KOPT-K1 (cell line): ENCODE measurements around the gene MEIOB.
"Not testable (repeated sequence)": the region's sequence is repeated elsewhere in the genome, so short reads cannot be mapped to it uniquely, and the experiment has no call there.

Experiments
- H3K27ac ChIP-seq: fragments of 200-600 bp; sonication (generic); 2 replicates; pipeline ENCODE4 v1.5.1; 2016; ENCODE audit warnings: antibody characterized with exemption, mild to moderate bottlenecking, low read depth, low read length; ENCODE audit not compliant: poor library complexity, severe bottlenecking
- H3K36me3 ChIP-seq: fragments of 200-600 bp; sonication (generic); 2 replicates; pipeline ENCODE4 v1.5.1; 2017; ENCODE audit warnings: antibody characterized with exemption, mild to moderate bottlenecking, low read length, moderate library complexity; ENCODE audit not compliant: insufficient read depth
- H3K9me3 ChIP-seq: fragments of 200-600 bp; sonication (generic); 2 replicates; pipeline ENCODE4 v1.5.1; 2017; ENCODE audit warnings: antibody characterized with exemption, low read length, mild to moderate bottlenecking; ENCODE audit not compliant: insufficient read depth, poor library complexity, severe bottlenecking

The MEIOB gene, protein sequence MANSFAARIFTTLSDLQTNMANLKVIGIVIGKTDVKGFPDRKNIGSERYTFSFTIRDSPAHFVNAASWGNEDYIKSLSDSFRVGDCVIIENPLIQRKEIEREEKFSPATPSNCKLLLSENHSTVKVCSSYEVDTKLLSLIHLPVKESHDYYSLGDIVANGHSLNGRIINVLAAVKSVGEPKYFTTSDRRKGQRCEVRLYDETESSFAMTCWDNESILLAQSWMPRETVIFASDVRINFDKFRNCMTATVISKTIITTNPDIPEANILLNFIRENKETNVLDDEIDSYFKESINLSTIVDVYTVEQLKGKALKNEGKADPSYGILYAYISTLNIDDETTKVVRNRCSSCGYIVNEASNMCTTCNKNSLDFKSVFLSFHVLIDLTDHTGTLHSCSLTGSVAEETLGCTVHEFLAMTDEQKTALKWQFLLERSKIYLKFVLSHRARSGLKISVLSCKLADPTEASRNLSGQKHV

DNA sequence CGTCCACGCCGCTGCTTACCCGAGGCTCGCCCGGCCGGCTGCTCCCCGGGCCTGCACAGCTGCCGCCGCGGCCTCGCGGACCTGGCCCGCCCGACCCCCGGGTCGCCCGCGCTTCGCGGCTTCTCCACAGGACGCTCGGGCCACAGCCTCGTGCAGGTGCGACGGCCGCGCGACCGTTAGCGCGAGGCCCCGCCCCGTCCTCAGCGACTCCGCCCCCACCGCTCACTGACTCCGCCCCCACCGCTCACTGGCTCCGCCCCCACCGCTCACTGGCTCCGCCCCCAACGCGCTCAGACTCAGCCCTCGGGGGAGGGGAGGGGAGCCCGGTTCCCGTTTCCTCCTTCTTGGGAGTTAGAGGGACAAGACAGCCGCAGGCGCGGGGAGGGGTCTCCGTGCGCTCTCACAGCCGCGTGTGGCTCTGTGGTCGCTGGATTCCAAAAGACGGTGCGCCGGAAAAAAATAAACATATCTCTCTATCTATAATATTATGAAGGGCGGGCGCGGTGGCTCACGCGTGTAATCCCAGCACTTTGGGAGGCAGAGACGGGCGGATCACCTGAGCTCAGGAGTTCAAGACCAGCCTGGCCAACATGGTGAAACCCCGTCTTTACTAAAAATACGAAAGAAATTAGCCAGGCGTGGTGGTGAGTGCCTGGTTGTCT lies at the start of gene MEIOB:
Gene MEIOB, minus strand, starts transcription at position 191 of the 662 bp plus-strand sequence. CDS start 3,989 bp downstream, outside the sequence.
- H3K9me3 ChIP-seq = no peaks in the 10 kb centered on the region
- H3K36me3 ChIP-seq = no peaks in the 10 kb centered on the region
- H3K27ac ChIP-seq = no peak within 1 kb of the TSS

DNA sequence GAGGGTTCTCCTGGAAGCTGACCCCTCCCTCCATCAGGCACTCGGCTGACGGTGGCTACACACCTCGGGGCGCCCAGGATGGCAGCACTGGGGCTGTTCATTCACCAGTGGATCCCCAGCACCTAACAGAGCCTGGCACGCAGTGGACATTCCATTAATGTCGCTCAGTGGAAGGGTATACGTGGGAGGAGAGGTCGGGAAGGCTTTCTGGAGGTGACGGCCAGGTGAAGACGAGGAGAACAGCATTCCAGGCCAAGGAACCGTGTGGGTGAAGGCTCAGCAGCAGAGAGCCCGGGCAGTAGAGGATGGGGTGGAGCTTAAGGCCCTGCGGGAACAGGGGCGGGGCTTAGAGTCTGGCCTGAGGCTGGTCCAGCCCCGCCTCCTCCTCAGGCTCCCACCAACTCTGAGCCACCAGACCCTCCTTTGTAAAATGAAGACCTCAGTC lies 48.8 kb upstream of the MEIOB start:
- H3K27ac ChIP-seq = no peak overlapping the region
- no peaks in the 10 kb centered on the region for H3K36me3 ChIP-seq
- no peaks in the 10 kb centered on the region for H3K9me3 ChIP-seq

DNA sequence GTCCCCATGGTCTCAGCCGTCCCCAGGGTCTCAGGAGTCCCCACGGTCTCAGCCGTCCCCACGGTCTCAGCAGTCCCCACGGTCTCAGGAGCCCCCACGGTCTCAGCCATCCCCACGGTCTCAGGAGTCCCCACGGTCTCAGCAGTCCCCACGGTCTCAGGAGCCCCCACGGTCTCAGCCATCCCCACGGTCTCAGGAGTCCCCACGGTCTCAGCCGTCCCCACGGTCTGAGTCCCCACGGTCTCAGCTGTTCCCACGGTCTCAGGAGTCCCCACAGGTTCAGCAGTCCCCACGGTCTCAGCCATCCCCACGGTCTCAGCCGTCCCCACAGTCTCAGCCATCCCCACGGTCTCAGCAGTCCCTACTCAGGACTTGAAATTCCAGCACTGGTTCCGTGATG lies 48.2 kb upstream of the MEIOB start:
- not testable (repeated sequence) for H3K27ac ChIP-seq, H3K36me3 ChIP-seq, H3K9me3 ChIP-seq

DNA sequence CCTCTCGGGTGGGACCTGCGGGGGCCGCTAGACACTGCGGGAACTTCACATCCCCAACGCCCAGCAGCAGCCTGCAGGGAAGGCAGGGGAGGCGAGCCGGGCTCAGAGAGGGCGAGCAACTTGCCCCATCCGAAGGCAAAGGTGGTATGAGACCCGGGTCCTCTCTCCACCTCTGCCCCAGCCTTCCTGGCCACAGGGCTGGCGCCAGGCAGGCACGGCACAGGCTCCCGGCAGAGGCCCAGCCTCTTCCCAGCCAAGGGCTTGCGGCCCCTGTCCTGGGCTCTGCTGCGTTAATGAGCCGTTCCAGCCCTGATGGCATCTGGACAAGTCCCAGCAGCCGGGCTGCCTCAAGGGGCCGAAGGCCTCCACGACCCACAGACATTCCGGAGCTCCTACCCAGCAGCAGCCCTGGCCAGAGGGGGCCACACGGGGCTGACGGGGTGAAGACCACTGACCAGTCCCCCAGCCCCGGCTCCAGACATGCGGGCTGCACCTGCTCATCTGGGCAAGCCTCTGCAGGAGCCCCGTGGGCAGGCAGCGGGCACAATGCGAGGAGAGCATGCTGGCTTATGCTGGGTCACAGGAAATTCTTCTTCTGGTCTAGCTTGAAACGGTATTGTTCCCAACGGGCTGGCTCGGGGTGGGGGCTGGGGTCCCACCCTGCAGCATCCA lies 47.5 kb upstream of the MEIOB start:
- Histone ChIP-seq H3K27ac (no peak overlapping the region), H3K36me3 (no peaks in the 10 kb centered on the region), H3K9me3 (no peaks in the 10 kb centered on the region)

DNA sequence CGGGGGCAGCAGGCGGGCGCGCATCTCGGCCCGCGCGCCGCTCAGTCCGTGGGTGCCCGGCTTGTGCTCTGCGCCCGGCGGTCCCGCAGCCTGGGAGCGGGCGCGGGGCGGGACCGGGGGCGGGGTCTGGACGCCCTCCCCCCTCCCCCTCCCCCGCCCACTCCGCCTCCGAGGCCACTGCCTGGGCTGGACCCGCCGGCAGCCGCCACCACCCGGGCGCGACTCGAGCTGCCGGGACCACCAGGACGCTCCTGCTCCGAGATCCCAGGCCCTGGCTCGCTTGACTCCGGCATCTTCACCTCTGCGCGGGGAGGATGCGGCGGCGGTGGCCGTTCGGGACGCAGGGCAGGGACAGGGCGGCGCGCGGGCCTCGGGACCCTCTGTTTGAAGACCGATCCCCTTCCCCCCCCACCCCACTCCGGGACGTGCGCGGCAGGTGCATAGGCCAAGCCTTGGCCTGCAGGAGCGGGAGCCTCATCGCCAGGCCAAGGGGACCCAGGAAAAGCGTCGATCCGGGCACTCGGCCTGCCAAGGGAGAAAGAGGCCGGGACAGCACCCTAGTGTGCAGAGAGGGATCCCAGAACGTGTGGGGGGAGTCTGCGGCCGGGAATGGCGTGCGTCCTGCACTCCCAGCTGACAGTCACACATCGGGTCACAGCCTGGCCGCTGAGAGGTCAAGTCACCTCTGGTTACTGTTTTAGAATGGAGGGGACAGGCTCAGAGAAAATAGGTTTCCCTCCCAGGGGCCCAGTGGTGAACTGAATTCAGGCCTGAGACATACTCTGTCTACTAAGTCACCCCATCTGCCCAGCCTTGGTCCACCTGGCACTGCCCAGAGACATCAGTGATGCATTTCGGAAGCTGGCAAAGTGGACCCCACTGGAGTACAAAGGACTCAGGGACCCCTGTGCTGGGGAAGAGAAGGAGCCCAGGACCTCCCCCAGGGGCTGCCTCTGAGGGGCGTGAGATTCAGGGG lies 46.7 kb upstream of the MEIOB start, which contains the start of gene HS3ST6:
Gene HS3ST6, minus strand, starts transcription at position 65 of the 976 bp plus-strand sequence. CDS start 92 bp downstream, outside the sequence.
- Histone ChIP-seq H3K9me3 (no peaks in the 10 kb centered on the region), H3K27ac (no peak within 1 kb of the TSS), H3K36me3 (no peaks in the 10 kb centered on the region)

DNA sequence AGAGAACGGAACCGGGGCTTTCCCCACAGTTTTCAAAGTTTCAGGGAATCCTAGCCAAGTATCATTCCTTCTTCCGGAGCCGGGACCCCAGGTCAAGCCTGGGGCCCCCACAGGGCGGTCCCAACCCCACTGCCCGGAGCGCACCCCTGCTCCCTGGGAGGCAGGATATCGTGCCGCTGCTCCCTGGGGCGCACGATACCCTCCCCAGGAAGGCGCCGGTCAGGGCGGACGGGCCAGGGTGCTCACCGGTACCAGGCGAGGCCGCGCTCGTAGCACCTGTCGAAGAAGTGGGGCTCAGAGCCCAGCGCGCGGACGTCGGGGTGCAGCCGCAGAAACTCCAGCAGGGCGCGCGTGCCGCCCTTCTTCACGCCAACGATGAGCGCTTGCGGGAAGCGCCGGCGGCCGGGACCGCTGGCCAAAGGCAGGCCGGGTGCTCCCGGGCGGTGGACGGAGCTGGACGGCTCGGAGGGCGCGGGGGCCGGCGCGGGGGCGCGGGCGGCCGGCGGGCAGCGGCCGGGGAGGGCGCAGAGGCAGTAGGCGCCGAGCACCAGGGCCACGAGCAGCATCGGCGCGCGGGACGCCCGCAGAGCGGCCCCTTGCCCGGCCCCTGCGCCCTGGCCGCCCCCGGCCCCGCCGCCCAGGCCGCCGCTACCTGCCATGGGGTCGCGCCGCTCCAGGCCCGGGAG lies 45.8 kb upstream of the MEIOB start:
- Histone ChIP-seq H3K36me3 (no peaks in the 10 kb centered on the region), H3K9me3 (no peaks in the 10 kb centered on the region), H3K27ac (no peak overlapping the region)

DNA sequence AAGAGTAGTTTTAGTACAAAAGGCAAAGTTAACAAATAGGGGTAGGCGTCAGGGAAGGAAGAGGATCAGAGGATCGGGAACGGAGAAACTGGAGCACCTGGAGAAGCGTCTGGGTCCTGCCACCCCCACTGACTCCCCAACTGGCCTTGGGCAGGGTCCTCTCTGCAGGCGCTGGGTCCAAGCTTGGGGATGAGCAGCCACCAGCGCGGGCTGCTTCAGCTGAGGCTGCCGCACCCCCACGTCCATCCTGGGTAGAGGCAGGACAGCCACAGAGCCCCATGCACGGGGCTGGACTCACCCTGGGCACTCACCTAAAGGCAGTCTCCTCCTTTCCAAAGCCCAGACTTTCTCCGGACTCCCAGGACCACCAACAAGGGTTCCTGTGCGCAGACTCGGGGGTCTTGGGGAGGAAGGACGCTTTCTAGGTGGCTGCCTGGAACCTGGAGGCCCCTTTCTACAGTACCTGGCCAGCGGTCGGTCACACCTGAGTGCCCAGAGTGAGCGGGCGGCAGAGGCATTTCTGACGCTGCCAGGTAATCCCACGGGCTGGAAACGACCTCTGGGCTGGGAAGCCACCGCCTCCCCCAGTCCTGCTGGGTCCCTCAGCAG lies 45.2 kb upstream of the MEIOB start:
- H3K27ac ChIP-seq = no peak overlapping the region
- no peaks in the 10 kb centered on the region for H3K36me3 ChIP-seq
- no peaks in the 10 kb centered on the region for H3K9me3 ChIP-seq

DNA sequence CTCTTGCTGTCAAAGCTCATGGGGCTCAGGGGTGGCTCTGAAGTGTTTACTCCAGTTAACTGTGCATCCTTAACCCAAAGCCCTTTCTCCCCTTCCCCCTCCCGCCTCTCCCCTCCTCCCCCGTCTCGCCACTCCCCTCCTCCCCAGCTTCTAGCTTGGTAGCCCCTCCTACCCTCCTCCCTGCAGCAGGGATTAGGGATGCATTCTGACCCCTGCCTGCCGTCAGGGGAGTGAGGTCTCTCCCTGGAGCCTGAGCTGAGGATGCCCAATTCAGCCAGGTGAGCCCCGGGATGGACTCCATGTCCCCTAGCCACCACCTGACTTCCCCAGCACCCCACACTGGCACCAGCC lies 44.7 kb upstream of the MEIOB start:
- no peak overlapping the region for H3K27ac ChIP-seq
- H3K36me3 ChIP-seq = no peaks in the 10 kb centered on the region
- H3K9me3 ChIP-seq = no peaks in the 10 kb centered on the region

DNA sequence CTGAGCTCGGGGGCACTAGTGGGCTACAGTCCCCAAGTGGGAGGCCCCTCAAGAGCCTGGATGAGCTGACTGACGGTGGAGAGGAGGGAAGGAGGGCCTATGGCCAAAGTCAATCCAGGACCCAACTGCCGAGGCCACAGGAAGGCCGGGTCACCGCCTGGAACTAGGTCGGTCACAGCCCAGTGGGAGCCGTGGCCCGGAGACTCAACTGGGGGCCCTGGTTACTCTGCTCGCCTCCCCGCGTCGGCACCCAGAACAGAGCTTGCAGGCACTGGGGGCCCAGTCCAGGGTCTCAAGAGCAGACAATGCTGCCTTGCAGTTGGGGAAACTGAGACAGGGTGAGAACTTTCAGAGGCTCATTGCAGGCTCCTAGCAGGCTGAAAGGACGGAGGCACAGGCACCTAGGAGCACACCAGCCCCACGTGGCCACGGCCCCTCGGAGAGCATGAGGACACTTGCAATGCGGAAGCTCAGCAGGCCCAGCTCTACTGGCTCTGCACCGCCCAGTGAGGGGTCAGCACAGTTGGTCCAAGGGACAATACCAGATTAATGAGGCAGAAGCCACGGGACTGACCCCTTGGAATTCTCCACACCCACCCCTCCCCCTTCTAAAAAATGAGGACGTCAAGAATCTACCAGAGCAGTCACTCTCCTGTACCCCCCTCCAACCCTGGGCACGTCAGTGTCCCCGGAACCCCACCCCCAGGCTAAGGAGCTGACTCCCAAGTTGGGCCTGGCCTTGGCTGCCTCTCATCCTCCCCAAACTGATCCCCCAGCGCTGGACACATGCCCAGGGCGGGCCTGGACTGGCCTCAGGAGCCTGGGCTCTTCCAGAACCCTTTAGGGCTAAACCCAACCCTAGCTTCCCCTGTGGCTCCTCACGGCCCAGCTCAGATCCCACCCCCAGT lies 44.0 kb upstream of the MEIOB start:
- H3K9me3 ChIP-seq = no peaks in the 10 kb centered on the region
- no peaks in the 10 kb centered on the region for H3K36me3 ChIP-seq
- no peak overlapping the region for H3K27ac ChIP-seq

DNA sequence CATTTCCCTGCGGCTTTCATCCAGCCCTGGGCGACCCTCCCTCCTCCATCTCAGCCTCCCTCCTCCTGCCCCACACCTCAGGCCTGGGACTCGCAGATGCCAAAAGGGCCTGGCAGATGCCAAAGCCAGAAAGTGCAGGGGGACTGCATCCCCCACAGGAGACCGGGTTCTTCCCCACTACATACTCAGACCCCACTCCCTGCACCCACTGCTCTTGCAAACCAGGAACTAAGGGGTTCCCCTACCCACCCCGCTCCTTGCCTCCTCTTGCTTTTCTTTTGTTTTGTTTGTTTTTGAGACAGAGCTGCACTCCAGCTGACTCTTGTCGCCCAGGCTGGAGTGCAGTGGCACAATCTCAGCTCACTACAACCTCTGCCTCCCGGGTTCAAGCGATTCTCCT lies 43.0 kb upstream of the MEIOB start:
- no peak overlapping the region for H3K27ac ChIP-seq
- H3K36me3 ChIP-seq = no peaks in the 10 kb centered on the region
- no peaks in the 10 kb centered on the region for H3K9me3 ChIP-seq

DNA sequence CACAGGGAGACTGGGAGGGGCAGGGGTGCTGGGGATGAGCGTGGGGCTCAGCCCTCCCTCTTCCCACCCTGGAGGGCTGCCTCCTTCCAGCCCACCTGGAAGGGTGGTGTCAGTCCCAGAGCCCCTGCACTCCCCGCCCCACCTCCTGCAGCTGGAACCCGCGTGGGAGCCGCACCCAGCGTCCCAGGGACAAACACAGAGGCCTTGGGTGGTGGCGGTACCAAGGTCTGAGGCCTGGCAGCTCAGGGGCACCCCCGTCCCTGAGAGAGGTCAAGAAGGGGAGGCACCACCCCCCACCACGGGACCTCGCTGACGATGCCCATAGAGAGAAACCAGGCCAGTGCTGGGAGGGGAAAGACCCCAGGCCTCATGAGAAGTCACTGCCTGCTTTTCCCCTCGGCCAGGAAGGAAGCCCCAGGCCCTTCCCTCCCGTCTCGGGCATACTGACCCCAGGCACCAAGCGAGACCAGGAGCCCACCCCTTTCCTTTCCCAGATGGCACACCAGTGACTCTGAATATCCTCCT lies 42.2 kb upstream of the MEIOB start:
- Histone ChIP-seq H3K27ac (no peak overlapping the region), H3K36me3 (no peaks in the 10 kb centered on the region), H3K9me3 (no peaks in the 10 kb centered on the region)

DNA sequence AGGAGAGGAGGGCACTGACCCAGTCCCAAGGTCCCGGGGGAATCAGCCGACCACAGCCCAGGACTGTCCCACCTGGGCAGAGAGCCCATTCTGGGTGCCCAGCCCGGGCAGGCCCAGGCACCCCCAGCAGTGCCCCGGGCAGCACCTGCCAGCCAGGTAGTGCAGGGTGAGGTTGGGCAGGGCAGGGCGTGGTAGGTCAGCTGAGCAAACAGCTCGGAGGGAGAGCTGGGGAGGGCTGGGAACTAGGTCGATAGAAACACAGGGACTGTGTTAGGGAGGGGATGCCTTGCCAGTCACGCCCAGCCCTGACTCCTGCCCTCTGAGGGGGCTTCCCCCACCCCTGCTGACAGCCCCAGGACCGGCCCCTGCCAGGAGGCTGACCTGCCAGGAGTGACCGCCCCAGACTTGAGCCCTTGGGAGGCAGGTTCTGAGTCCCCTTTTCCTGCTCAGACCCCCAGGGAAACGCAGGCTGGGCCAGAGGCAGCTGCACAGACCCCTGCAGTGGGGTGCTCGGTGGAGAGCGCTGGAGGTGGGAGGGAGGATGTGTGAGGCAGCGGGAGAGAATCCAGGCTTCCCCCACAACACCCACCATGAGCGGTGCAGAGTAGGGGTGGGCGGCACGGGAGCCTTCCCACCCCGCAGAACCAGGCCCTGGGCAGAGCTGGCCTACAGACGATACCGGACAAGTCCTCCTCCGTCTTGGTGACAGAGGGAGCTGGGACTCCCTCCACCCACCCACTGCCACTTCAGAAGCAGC lies 41.5 kb upstream of the MEIOB start:
- no peaks in the 10 kb centered on the region for H3K36me3 ChIP-seq
- no peak overlapping the region for H3K27ac ChIP-seq
- H3K9me3 ChIP-seq = no peaks in the 10 kb centered on the region
